GM10248 (cell line): ENCODE data around the gene ZNF18.
"Not testable (repeated sequence)": the region's sequence is repeated elsewhere in the genome, so short reads cannot be mapped to it uniquely, and the experiment has no call there.

Experiments used
- CTCF ChIA-PET: fragments of 300-600 bp; sonication (Branson Sonifier 250); formaldehyde crosslinking; extraction: SDS; loops from one replicate; lab custom pipeline; 2021; ENCODE audit warnings: antibody characterized with exemption; lab: Yijun Ruan, JAX
- POLR2A ChIA-PET: fragments of 350-650 bp; sonication (Branson Sonifier 250); formaldehyde crosslinking; extraction: SDS; loops from one replicate; lab custom pipeline; 2020; ENCODE audit warnings: antibody characterized with exemption; lab: Yijun Ruan, JAX
- DNase-seq: peaks from one replicate; pipeline ENCODE4 v3.0.0; 2012; ENCODE audit errors: extremely low spot score
- CTCF ChIP-seq: IDR thresholded peaks from 2 replicates; pipeline ENCODE4 v1.5.1; 2012; ENCODE audit warnings: mild to moderate bottlenecking, low read depth; ENCODE audit errors: extremely low read depth, missing control alignments, control extremely low read depth

The ZNF18 gene

GRCh38 chr17:11950771-11951519 lies 46.3 kb downstream of the ZNF18 start:
- POLR2A ChIA-PET = no interaction called here
- DNase-seq = no peak
- CTCF ChIA-PET = no interaction called here
- no peak for TF ChIP-seq CTCF

DNA sequence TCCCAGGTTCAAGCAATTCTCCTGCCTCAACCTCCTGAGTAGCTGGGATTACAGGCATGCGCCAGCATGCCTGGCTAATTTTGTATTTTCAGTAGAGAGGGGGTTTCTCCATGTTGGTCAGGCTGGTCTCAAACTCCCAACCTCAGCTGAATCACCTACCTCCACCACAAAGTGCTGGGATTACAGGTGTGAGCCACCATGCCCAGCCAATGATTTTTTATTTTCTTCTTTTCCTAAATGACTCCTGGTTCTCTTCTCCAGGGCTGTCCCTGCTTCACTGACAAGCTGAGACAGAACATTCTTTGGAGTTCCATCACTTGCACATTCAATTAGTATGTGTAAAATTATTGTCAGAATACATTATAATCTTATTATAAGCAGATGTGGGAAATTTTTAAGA lies 47.7 kb downstream of the ZNF18 start:
- POLR2A ChIA-PET, CTCF ChIA-PET: not testable (repeated sequence)

DNA sequence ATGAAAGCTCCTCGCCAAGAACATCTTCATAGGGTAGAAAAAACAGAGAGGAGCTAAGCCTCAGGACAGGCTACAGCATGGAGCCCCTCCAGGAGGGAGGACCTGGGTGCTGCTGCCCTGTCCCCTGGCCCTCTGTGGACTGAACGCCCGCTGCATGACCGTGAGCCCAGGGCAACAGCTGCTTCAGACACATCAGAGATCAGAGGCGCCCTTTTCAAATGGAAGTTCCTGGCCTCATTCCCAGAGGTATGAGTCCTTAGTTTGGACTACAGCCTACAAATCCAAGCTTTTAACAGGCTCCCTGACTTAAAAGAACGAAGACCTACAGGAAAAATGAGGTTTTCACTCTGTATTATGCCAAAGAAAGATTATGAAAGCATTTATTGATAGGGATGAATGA lies 48.5 kb downstream of the ZNF18 start:
- no peak for DNase-seq
- CTCF ChIA-PET = no interaction called here
- no peak for TF ChIP-seq CTCF
- POLR2A ChIA-PET = no interaction called here

More for the DNA sequence above, 47.7 kb downstream of the ZNF18 start:
- not testable (repeated sequence) for DNase-seq

DNA sequence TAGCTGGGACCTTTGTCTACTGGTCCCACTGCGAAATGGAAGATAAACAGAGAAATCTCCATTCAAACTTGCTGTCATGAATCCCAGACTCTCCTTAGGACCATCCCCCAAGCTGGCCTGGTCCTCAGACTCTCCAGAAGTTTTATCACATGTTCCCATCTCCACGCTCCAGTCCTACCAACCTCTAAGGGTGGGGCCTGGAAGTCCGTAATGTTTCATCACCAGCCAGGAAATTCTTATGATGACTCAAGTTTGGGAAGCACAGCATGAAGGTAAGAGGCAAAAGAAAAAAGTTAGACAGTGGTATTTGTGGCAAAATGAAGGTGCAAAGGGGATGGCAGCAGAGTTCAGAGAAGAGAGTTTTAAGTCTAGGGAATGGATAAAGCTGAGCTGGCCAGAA lies 52.7 kb downstream of the ZNF18 start:
- no peak for TF ChIP-seq CTCF
- ChIA-PET POLR2A (no interaction called here), CTCF (no interaction called here)
- DNase-seq = no peak

- ChIA-PET POLR2A (no interaction called here), CTCF (no interaction called here)
- no peak for TF ChIP-seq CTCF
- DNase-seq = no peak
Measured at GRCh38 chr17:11943759-11944347, 53.4 kb downstream of the ZNF18 start.

GRCh38 chr17:11943086-11943485 lies 54.2 kb downstream of the ZNF18 start:
- POLR2A ChIA-PET, CTCF ChIA-PET, DNase-seq: not testable (repeated sequence)

GRCh38 chr17:11940904-11941303 lies 56.4 kb downstream of the ZNF18 start:
- ChIA-PET POLR2A (no interaction called here), CTCF (no interaction called here)
- DNase-seq = no peak
- TF ChIP-seq CTCF = no peak
